ENCODE data around the gene METTL21A.

GRCh38 chr2:207600231-207600630 lies 25.0 kb downstream of the METTL21A start:
- TF ChIP-seq ILF3 (IDR thresholded peaks at IDR 0.05; ENCODE audit: borderline replicate concordance) (no peak), POLR2A (conservative IDR thresholded peaks at IDR 0.05) (no peak), ZNF655 (CRISPR knock-in tag; IDR thresholded peaks at IDR 0.05) (no peak), TARDBP (IDR thresholded peaks at IDR 0.05) (no peak), TAF1 (IDR thresholded peaks at IDR 0.05; ENCODE audit: control insufficient read depth, extremely low read depth, insufficient read depth, low read length, severe bottlenecking) (no peak), CTCF (IDR thresholded peaks at IDR 0.05 in 2 of 3, conservative IDR thresholded peaks at IDR 0.05 in 1 of 3; ENCODE audit: insufficient read depth in 2 of 3, low read depth in 1 of 3, low read length in 3 of 3) (no peak), E2F1 (CRISPR knock-in tag; IDR thresholded peaks at IDR 0.05) (no peak), ZNF79 (CRISPR knock-in tag; IDR thresholded peaks at IDR 0.05; ENCODE audit: low read depth) (no peak), POLR2AphosphoS2 (IDR thresholded peaks at IDR 0.05; ENCODE audit: low read length) (no peak), ZNF133 (CRISPR knock-in tag; IDR thresholded peaks at IDR 0.05) (no peak), ZNF274 (IDR thresholded peaks at IDR 0.05; ENCODE audit: borderline replicate concordance, low read depth, low read length) (no peak), BCL6 (CRISPR knock-in tag; IDR thresholded peaks at IDR 0.05) (no peak)

All from K562 (cell line).